GM18498 (cell line): ENCODE data around the gene RPRD1A.
A peak's percentile ranks its signal among the peaks of the same experiment; 100 is the strongest.
"Not testable (repeated sequence)": the region's sequence is repeated elsewhere in the genome, so short reads cannot be mapped to it uniquely, and the experiment has no call there.

ENCODE experiments used
- ATAC-seq: cut with Tn5 transposase; IDR thresholded peaks from one replicate; pipeline ENCODE4 v1.9.1; 2021; ENCODE audit warnings: mild to moderate bottlenecking, moderate library complexity; ENCODE audit not compliant: unreplicated experiment

The RPRD1A gene

GRCh38 chr18:35972197-35973000, 95.0 kb downstream of the RPRD1A start, which contains the start of gene RMP24:
Gene RMP24, plus strand, starts transcription at chr18:35972679.
- peak; percentile 93 for ATAC-seq

GRCh38 chr18:35971661-35972196, 95.6 kb downstream of the RPRD1A start:
- peak; percentile 10 for ATAC-seq

- ATAC-seq: no peak
Measured at GRCh38 chr18:35969676-35970075, 97.7 kb downstream of the RPRD1A start.

- no peak for ATAC-seq
Measured at GRCh38 chr18:35968278-35968880, 99.0 kb downstream of the RPRD1A start.

GRCh38 chr18:35967866-35968265, 99.5 kb downstream of the RPRD1A start:
- ATAC-seq: not testable (repeated sequence)

- no peak for ATAC-seq
Measured at GRCh38 chr18:35964319-35964718, 103.0 kb downstream of the RPRD1A start.

- no peak for ATAC-seq
Measured at GRCh38 chr18:35962320-35962719, 105.0 kb downstream of the RPRD1A start.

- ATAC-seq: no peak
Measured at GRCh38 chr18:35956226-35956625, 111.1 kb downstream of the RPRD1A start.

GRCh38 chr18:35953688-35954087, 113.7 kb downstream of the RPRD1A start:
- peak; percentile 71 for ATAC-seq

- ATAC-seq: no peak
Measured at GRCh38 chr18:35950628-35950982, 116.8 kb downstream of the RPRD1A start.

GRCh38 chr18:35949903-35950627, 117.3 kb downstream of the RPRD1A start:
- peak; percentile 79 for ATAC-seq

- no peak for ATAC-seq
Measured at GRCh38 chr18:35949090-35949489, 118.3 kb downstream of the RPRD1A start.

GRCh38 chr18:35948080-35948479, 119.3 kb downstream of the RPRD1A start:
- ATAC-seq: no peak

- ATAC-seq: no peak
Measured at GRCh38 chr18:35942661-35943060, 124.7 kb downstream of the RPRD1A start.

GRCh38 chr18:35942133-35942532, 125.2 kb downstream of the RPRD1A start:
- ATAC-seq: no peak

GRCh38 chr18:35941299-35941698, 126.1 kb downstream of the RPRD1A start:
- ATAC-seq: no peak
